ENCODE measurements around the gene KIRREL3. TPM values are rescaled to one million over a fixed set of nuclear protein-coding genes. Genes with fewer than 3 reads are reported as not detected.
"Not testable (repeated sequence)": the region's sequence is repeated elsewhere in the genome, so short reads cannot be mapped to it uniquely, and the experiment has no call there.

KIRREL3 gene
- total RNA-seq, 1 experiment from 2014 or later: 1.4 TPM

GRCh38 chr11:126952533-126952932, 48.0 kb downstream of the KIRREL3 start:
- DNase-seq (ENCODE audit: low spot score): not testable (repeated sequence)

DNA sequence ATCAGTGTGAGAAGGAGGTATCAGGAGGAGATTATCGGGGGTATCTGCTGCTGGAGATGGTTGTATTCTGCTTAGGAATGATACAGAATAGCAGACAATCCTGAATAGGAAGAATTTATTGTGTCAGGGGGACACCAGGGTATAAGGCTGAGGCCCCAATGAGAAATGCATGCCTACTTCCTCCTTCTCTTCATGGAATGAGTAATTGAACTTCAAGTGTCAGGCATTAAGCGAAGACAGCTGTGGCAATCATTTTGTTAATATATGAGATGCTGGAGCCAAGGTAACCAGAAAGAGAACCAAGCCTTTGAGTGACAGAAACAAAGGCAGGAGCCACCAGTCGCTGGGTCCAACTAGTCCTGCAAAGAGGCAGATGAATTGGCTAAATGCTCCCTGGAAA, 49.1 kb downstream of the KIRREL3 start:
- no peak for DNase-seq (ENCODE audit: low spot score)

GRCh38 chr11:126949066-126949891, 51.3 kb downstream of the KIRREL3 start:
- DNase-seq (ENCODE audit: low spot score): no peak

DNA sequence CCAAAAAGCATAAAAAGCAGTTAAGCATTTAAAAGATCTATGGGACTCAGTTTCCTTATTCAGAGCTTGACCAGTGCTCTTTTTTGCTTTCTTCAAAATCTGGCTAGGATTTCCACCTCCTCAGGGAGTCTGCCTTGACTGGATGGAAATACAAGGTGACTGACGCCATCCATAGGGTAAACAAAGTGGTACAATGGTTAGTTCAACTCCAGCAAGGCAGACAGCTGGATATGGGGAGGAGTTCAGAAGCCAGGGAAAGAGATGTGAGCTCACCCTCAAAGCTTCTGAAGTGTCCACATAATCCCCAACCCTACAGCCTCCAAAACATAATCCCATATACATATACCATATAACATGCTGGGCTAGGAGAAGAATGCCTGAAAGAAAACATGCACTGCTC, 52.0 kb downstream of the KIRREL3 start:
- DNase-seq (ENCODE audit: low spot score): no peak

DNA sequence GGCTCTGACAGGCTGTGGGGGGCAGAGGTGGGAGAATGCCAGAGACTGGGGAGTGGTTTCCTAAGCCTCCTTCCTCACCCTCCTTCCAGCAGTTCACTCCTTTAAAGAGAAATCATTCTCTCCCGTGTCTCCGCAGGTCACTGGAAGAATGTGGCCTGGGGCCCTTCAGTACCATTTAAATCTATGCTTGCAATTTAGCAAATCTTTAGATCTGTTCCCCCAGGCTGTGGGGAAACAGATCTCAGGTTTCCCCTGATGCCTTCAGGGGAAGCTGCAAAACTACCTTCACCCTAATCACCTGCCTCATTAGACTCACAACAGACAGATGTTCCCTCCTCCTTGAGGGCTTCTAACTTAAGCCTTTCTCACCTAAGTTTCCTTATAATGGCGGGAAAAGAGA, 55.3 kb downstream of the KIRREL3 start:
- no peak for DNase-seq (ENCODE audit: low spot score)

DNA sequence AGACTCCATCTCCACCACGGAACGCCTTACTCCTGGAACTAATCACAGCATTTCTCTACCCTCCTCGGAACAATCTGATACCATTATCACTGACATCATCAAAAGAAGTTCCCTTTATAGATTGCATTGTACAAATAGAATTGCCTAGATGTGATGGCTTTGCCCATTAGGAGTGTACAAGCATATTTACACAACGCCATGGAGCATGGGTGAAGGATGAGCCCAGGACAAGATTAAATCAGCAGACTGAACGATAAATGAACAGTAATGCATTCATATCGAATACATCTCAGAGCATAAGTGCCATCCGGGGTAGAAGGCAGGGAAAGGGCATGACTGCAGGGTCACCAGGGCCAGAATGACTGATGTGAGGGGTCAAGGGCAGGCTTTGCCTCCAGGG, 57.3 kb downstream of the KIRREL3 start:
- DNase-seq (ENCODE audit: low spot score): no peak

GRCh38 chr11:126942146-126942545, 58.4 kb downstream of the KIRREL3 start:
- no peak for DNase-seq (ENCODE audit: low spot score)

DNA sequence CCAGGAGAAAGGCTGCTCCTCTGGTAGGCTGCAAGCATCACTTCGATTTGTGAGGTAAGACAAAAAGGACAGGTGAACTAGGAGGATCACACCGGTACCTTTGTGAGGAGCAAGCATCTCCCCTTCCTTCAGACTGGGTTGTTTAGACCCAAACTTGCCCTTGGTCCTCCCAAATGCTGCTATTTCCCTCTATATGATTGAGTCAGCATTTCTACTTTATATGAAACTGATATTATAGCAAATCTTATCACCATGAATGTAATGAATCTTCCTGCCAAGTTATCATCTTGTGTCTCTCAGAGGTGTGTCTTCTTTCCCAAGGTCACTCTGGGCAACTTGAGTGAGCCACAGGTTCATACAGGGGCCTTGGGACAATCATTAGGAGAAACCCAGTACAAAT, 61.0 kb downstream of the KIRREL3 start:
- DNase-seq (ENCODE audit: low spot score): no peak

GRCh38 chr11:126938718-126939117, 61.9 kb downstream of the KIRREL3 start:
- DNase-seq (ENCODE audit: low spot score): no peak

GRCh38 chr11:126930091-126930841, 70.3 kb downstream of the KIRREL3 start:
- no peak for DNase-seq (ENCODE audit: low spot score)

DNA sequence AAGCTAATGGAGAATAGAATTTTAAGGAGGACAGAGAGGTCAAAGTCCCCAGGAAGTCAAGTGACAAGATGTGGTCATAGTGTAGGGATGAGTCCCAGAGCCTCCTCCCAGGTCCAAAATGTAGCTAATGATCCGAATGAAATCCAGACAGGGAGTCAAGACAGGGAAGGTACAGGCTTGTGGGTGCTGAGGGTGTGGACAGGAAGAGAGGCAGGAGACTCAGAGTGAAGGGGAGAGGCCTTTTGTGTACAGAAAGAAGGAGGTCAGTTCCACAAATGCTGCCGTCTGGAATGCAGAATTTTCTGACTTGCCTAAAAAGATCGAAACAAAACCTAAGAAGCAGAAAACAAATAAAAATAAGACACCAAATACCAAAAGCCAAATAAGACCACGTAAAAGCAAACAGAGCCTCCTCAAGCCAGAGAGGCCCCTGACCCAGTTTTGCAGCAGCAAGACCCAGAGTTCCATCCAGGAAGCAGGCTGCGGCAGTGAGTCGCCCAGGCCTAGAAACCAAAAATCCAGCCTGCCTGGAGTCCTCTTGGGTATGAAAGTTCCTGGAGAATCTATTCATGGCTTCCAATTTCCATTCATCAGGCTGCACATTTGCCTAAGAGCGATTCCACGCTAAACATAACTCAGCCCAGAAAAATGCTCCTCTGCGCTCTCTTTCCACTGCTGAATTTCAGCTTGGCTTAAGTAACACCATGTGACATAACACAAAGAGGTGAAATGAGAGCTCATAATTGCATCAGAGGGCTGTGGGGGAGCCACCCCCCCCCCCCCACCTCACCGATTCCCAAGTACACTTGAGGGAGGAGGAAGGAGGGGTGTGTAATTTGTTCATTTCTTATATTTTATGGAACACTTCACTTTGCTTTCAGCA, 71.2 kb downstream of the KIRREL3 start:
- no peak for DNase-seq (ENCODE audit: low spot score)

GRCh38 chr11:126927623-126928022, 72.9 kb downstream of the KIRREL3 start:
- DNase-seq (ENCODE audit: low spot score): peak; percentile 5

DNA sequence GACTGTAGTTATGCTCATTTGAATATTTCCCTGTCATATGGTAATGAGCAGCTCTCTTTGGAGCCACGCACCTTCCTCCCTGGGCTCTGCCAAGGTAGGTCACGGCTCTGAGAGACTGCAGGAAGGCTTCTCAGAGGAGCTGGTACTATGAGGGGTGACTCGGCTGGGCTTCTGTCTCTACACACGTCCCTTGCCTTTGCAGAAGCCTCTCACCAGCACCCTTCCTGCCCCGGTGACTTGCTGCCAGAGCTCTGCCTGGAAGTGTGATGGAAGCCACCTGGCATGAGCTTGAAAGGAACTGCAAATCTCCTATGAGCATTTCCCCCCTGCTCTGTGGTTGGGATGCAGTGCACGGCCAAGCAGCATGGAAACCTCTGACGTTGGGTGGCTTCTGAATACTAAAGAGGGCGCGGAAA, 74.2 kb downstream of the KIRREL3 start:
- DNase-seq (ENCODE audit: low spot score): no peak

DNA sequence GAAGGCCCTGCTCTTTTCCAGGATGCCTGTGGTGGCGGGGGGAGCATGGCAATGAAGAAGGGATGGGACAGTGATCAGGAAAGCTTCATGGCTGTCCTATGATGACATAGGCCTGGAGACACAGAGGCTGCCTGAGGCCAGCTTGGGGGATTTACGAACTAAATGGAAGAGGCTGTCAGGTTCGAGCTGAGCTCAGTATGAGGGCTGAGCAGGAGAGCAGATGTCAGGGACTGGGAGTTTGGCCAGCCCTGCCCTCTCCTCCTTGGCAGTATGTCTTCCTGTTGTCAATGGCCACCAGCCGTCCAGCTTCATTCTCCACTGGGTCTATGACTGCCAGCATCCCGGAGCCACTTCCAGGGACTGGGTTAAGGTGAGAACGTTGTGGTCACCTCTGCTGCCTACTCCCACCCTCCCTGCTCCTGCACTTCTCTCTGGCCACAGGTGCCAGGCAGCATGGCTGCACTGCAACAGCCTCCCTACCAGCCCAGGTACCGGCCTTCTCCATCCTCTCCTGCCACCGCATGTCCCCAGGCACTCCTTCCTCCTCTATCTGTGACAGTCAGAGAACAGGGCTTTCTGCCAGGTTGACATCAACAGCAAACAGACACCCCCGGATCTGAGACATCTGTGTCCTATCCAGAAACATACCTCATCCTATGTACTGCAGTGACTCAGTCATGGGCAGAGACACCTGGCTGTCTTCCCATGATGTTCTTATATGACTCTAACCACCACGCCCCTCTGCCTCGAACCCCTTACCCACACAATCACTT, 75.1 kb downstream of the KIRREL3 start:
- no peak for DNase-seq (ENCODE audit: low spot score)

GRCh38 chr11:126924376-126925040, 76.1 kb downstream of the KIRREL3 start:
- no peak for DNase-seq (ENCODE audit: low spot score)

- DNase-seq (ENCODE audit: low spot score): no peak
These were observed 79.7 kb downstream of the KIRREL3 start for GRCh38 chr11:126920833-126921232.

DNA sequence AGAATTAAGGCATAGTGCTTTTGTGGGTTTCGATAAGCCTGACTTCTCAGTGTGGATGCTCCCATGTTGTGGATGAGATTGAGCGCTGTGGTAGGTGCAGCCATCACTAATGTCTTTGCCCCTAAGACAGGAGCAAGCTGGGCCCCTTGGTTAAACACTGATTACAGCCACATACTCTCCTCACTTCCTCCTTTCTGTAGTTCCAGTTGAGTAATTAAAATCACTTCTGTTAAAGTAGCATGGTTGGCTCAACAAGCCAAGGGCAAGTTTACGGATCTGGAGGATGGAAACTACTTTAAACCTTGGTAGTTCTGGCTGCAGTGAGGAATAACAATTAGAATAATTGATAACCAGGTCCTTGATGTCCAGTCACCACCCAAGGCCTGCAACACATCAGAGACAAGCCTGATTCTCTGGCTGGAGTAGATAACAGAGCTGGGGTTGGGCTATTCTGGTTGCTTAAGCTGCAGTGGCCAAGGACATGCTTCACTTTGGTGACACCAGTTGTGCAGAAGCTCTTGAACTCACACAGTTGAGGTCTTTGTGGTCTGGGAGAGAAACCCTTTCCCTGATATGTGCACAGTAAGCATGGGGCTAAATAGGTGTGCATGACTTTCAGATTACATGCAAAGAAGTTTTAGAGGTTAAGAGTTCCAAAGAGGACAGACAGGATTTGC, 81.3 kb downstream of the KIRREL3 start:
- DNase-seq (ENCODE audit: low spot score): no peak

- DNase-seq (ENCODE audit: low spot score): no peak
These were observed 82.0 kb downstream of the KIRREL3 start for GRCh38 chr11:126918556-126918955.

GRCh38 chr11:126917531-126918204, 82.9 kb downstream of the KIRREL3 start:
- DNase-seq (ENCODE audit: low spot score): peak; percentile 81

GRCh38 chr11:126915430-126915829, 85.1 kb downstream of the KIRREL3 start:
- DNase-seq (ENCODE audit: low spot score): no peak

Measured in A172 (cell line).